Raji (cell line): ENCODE data around the gene EGR2.

ENCODE experiments used
- POLR2A ChIP-seq: IDR thresholded peaks from 2 replicates; pipeline ENCODE4 v1.6.1; 2011; ENCODE audit warnings: low read depth, low read length, control low read depth; ENCODE audit not compliant: insufficient read depth

The EGR2 gene

GRCh38 chr10:62830679-62831078 lies 14.5 kb upstream of the EGR2 start:
- no peak for TF ChIP-seq POLR2A

- TF ChIP-seq POLR2A, result no peak
Measured at GRCh38 chr10:62829622-62830021, 13.5 kb upstream of the EGR2 start.

- TF ChIP-seq POLR2A, result no peak
Measured at GRCh38 chr10:62826273-62826672, 10.1 kb upstream of the EGR2 start.

GRCh38 chr10:62820586-62820985 lies 4.4 kb upstream of the EGR2 start:
- TF ChIP-seq POLR2A, result no peak

GRCh38 chr10:62819141-62819920 lies 3.2 kb upstream of the EGR2 start:
- no peak for TF ChIP-seq POLR2A

- no peak for TF ChIP-seq POLR2A
Measured at GRCh38 chr10:62818426-62819011, 2.4 kb upstream of the EGR2 start.

- TF ChIP-seq POLR2A, result no peak
Measured at GRCh38 chr10:62817766-62818425, 1.7 kb upstream of the EGR2 start.

- TF ChIP-seq POLR2A, result no peak
Measured at GRCh38 chr10:62817121-62817765, 1.1 kb upstream of the EGR2 start.

GRCh38 chr10:62816076-62816330 lies 163 bp downstream of the EGR2 start:
- no peak for TF ChIP-seq POLR2A

- TF ChIP-seq POLR2A, result no peak
Measured at GRCh38 chr10:62815381-62816075, 638 bp downstream of the EGR2 start.

GRCh38 chr10:62814756-62815380 lies 1.3 kb downstream of the EGR2 start:
- TF ChIP-seq POLR2A, result no peak

- no peak for TF ChIP-seq POLR2A
Measured at GRCh38 chr10:62813981-62814380, 2.2 kb downstream of the EGR2 start.

- no peak for TF ChIP-seq POLR2A
Measured at GRCh38 chr10:62813453-62813852, 2.7 kb downstream of the EGR2 start.

- no peak for TF ChIP-seq POLR2A
Measured at GRCh38 chr10:62812672-62813439, 3.3 kb downstream of the EGR2 start.

- TF ChIP-seq POLR2A, result no peak
Measured at GRCh38 chr10:62811159-62811875, 4.8 kb downstream of the EGR2 start.
